Measurements from ENCODE around the gene PPP1R3A.

The PPP1R3A gene

DNA sequence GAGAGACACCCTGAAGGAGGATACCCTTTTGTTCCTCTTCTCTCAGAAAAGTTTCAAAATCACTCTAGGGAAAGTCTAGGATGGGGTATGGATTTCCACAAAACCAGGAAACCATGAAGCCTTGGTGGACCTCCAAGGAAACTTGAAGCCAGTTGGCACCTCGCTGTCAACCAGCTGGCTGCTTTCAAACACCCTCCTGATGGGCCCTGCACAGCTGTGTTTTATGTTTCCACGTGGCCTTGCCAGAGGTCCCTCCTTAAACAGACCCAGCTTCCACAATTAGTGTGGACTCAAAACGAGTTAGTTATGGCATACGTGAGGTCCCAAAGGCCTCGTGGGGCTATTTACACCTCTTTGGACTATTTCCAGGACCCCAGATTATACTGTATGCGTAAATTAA, 5.9 kb downstream of the PPP1R3A start:
- no peaks in the 10 kb centered on the region for H3K36me3 Mint-ChIP-seq
- no peak overlapping the region for H3K4me3 Mint-ChIP-seq

GRCh38 chr7:113907617-113908016, 11.2 kb downstream of the PPP1R3A start:
- H3K4me3 Mint-ChIP-seq: no peak overlapping the region
- H3K4me1 Mint-ChIP-seq (ENCODE audit: low read depth): no peaks in the 10 kb centered on the region
- H3K27me3 Mint-ChIP-seq: no peaks in the 10 kb centered on the region
- no peak overlapping the region for H3K27ac Mint-ChIP-seq
- peaks cover 3% of the 10 kb centered on the region for H3K9me3 Mint-ChIP-seq (ENCODE audit: low read depth)
- H3K36me3 Mint-ChIP-seq: no peaks in the 10 kb centered on the region

More for the DNA sequence above, 5.9 kb downstream of the PPP1R3A start:
- Mint-ChIP-seq H3K4me1 (ENCODE audit: low read depth) (no peaks in the 10 kb centered on the region), H3K27ac (no peak overlapping the region), H3K27me3 (no peaks in the 10 kb centered on the region), H3K9me3 (ENCODE audit: low read depth) (peaks cover 3% of the 10 kb centered on the region)

DNA sequence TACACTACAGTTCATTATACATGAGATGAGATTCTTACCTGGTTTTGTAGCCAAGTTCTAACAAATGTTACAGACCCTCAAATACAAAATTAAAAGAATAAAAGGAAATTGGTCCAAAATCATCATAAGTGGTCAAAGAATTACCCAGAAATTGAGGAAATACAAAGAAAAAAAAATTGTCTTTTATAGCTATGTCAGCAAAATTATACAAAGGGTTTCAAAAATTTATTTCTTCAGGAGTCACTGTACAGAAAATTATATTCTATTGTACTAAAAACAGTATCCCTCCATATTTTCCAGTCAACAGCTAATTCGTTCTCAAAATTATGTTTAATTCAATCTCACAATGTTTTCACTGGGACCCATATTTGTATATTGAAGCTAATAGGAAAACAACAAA, 14.3 kb downstream of the PPP1R3A start:
- Mint-ChIP-seq H3K36me3 (no peaks in the 10 kb centered on the region), H3K9me3 (ENCODE audit: low read depth) (no peaks in the 10 kb centered on the region), H3K27me3 (no peaks in the 10 kb centered on the region), H3K4me3 (no peak overlapping the region), H3K4me1 (ENCODE audit: low read depth) (no peaks in the 10 kb centered on the region), H3K27ac (no peak overlapping the region)

GRCh38 chr7:113892818-113893217, 26.0 kb downstream of the PPP1R3A start:
- no peak overlapping the region for H3K4me3 Mint-ChIP-seq
- no peak overlapping the region for H3K27ac Mint-ChIP-seq
- no peaks in the 10 kb centered on the region for H3K36me3 Mint-ChIP-seq
- no peaks in the 10 kb centered on the region for H3K27me3 Mint-ChIP-seq
- no peaks in the 10 kb centered on the region for H3K4me1 Mint-ChIP-seq (ENCODE audit: low read depth)
- H3K9me3 Mint-ChIP-seq (ENCODE audit: low read depth): no peaks in the 10 kb centered on the region

DNA sequence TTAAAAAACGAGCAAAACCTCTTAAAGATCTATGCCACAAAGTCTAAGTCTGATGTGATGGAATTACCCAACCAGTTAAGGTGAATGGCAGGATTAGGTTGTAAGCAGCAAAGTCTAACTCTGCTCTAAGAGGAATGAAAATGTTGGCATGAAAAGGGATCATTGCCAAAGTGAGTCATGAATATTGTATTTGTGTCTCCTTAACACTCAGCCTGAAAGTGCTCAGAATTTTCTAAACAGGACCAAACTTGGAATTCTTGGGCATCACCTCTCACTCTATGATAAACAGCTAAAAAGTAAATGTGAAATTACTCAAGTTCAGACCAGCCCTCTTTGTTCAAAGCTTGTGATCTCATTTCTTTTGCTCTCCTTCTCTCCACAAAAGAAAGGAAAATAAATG, 27.0 kb downstream of the PPP1R3A start:
- Mint-ChIP-seq H3K9me3 (ENCODE audit: low read depth) (no peaks in the 10 kb centered on the region), H3K36me3 (no peaks in the 10 kb centered on the region), H3K4me1 (ENCODE audit: low read depth) (no peaks in the 10 kb centered on the region), H3K4me3 (no peak overlapping the region), H3K27me3 (no peaks in the 10 kb centered on the region), H3K27ac (no peak overlapping the region)

- no peak overlapping the region for H3K4me3 Mint-ChIP-seq
- no peaks in the 10 kb centered on the region for H3K36me3 Mint-ChIP-seq
- H3K27me3 Mint-ChIP-seq: no peaks in the 10 kb centered on the region
- H3K4me1 Mint-ChIP-seq (ENCODE audit: low read depth): no peaks in the 10 kb centered on the region
- H3K9me3 Mint-ChIP-seq (ENCODE audit: low read depth): no peaks in the 10 kb centered on the region
- H3K27ac Mint-ChIP-seq: no peak overlapping the region
These were observed 27.8 kb downstream of the PPP1R3A start for GRCh38 chr7:113891031-113891350.

DNA sequence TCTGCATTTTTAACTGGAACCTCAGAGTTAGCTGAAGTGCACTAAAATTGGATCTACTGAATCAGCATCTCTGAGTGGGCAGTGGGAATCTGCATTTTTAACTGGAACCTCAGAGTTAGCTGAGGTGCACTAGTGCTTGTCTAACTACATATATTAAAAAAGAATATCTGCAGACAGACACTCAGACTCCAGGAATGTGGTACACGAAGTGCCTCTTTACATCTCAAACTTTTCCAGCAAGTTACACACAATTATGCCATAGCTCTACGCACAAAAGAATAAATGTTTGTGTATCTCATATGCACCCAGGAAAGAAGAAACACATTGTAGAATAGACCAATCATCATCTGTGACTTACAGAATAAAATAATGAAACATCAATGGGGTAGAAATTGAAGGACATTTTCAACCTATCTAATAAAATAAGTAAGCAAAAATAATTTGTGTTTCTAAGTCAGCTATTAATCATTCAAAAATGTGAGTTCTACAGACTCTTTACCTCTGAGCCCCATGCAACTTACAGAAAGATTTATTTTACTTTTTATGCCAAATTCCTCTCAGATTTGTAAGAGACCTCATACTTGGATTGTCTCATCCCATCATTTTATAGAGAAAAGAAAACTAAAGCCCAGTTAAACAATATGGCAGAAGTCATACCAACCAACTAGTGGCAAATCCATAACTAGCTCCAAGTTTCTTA, 28.3 kb downstream of the PPP1R3A start:
- Mint-ChIP-seq H3K4me3 (no peak overlapping the region), H3K27me3 (no peaks in the 10 kb centered on the region), H3K27ac (no peak overlapping the region), H3K4me1 (ENCODE audit: low read depth) (no peaks in the 10 kb centered on the region), H3K9me3 (ENCODE audit: low read depth) (no peaks in the 10 kb centered on the region), H3K36me3 (no peaks in the 10 kb centered on the region)

GRCh38 chr7:113883096-113883495, 35.7 kb downstream of the PPP1R3A start:
- no peaks in the 10 kb centered on the region for H3K4me1 Mint-ChIP-seq (ENCODE audit: low read depth)
- no peak overlapping the region for H3K4me3 Mint-ChIP-seq
- H3K36me3 Mint-ChIP-seq: no peaks in the 10 kb centered on the region
- H3K9me3 Mint-ChIP-seq (ENCODE audit: low read depth): peaks cover 3% of the 10 kb centered on the region
- no peak overlapping the region for H3K27ac Mint-ChIP-seq
- H3K27me3 Mint-ChIP-seq: no peaks in the 10 kb centered on the region

- peaks cover 3% of the 10 kb centered on the region for H3K9me3 Mint-ChIP-seq (ENCODE audit: low read depth)
- no peaks in the 10 kb centered on the region for H3K4me1 Mint-ChIP-seq (ENCODE audit: low read depth)
- no peaks in the 10 kb centered on the region for H3K36me3 Mint-ChIP-seq
- H3K4me3 Mint-ChIP-seq: no peak overlapping the region
- no peaks in the 10 kb centered on the region for H3K27me3 Mint-ChIP-seq
- no peak overlapping the region for H3K27ac Mint-ChIP-seq
These were observed 38.2 kb downstream of the PPP1R3A start for GRCh38 chr7:113880559-113880958.

- peaks cover 3% of the 10 kb centered on the region for H3K9me3 Mint-ChIP-seq (ENCODE audit: low read depth)
- no peak overlapping the region for H3K4me3 Mint-ChIP-seq
- no peaks in the 10 kb centered on the region for H3K36me3 Mint-ChIP-seq
- no peaks in the 10 kb centered on the region for H3K27me3 Mint-ChIP-seq
- H3K4me1 Mint-ChIP-seq (ENCODE audit: low read depth): no peaks in the 10 kb centered on the region
- H3K27ac Mint-ChIP-seq: no peak overlapping the region
These were observed 40.3 kb downstream of the PPP1R3A start for GRCh38 chr7:113878394-113878992.

- Mint-ChIP-seq H3K4me1 (ENCODE audit: low read depth) (no peaks in the 10 kb centered on the region), H3K27me3 (no peaks in the 10 kb centered on the region), H3K4me3 (no peak overlapping the region), H3K36me3 (no peaks in the 10 kb centered on the region), H3K27ac (no peak overlapping the region), H3K9me3 (ENCODE audit: low read depth) (peaks cover 10% of the 10 kb centered on the region)
These were observed 43.6 kb downstream of the PPP1R3A start for GRCh38 chr7:113875224-113875623.

- Mint-ChIP-seq H3K4me3 (no peak overlapping the region), H3K4me1 (ENCODE audit: low read depth) (no peaks in the 10 kb centered on the region), H3K36me3 (no peaks in the 10 kb centered on the region), H3K27me3 (no peaks in the 10 kb centered on the region), H3K27ac (no peak overlapping the region), H3K9me3 (ENCODE audit: low read depth) (peaks cover 7% of the 10 kb centered on the region)
These were observed 45.2 kb downstream of the PPP1R3A start for GRCh38 chr7:113873554-113874151.

GRCh38 chr7:113872981-113873380, 45.8 kb downstream of the PPP1R3A start:
- Mint-ChIP-seq H3K27ac (no peak overlapping the region), H3K4me3 (no peak overlapping the region), H3K4me1 (ENCODE audit: low read depth) (no peaks in the 10 kb centered on the region), H3K36me3 (no peaks in the 10 kb centered on the region), H3K27me3 (no peaks in the 10 kb centered on the region), H3K9me3 (ENCODE audit: low read depth) (peaks cover 7% of the 10 kb centered on the region)

DNA sequence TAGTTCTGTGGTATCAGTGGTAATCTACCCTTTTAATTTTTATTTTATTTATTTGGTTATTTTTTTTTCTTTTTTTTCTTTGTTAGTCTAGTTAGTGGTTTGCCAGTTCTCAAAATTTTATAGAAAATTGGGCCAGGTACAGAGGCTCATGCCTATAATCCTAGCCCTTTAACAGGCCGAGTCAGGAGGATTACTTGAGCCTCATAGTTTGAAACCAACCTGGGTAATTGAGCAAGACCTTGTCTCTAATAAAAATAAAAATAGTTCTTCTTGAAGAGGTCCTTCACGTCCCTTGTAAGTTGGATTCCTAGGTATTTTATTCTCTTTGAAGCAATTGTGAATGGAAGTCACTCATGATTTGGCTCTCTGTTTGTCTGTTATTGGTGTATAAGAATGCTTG, 51.5 kb downstream of the PPP1R3A start:
- Mint-ChIP-seq H3K36me3 (no peaks in the 10 kb centered on the region), H3K27ac (no peak overlapping the region), H3K27me3 (no peaks in the 10 kb centered on the region), H3K4me3 (no peak overlapping the region), H3K4me1 (ENCODE audit: low read depth) (no peaks in the 10 kb centered on the region), H3K9me3 (ENCODE audit: low read depth) (peaks cover 10% of the 10 kb centered on the region)

GRCh38 chr7:113856010-113856409, 62.8 kb downstream of the PPP1R3A start:
- no peak overlapping the region for H3K4me3 Mint-ChIP-seq
- no peaks in the 10 kb centered on the region for H3K27me3 Mint-ChIP-seq
- H3K36me3 Mint-ChIP-seq: no peaks in the 10 kb centered on the region
- no peak overlapping the region for H3K27ac Mint-ChIP-seq
- H3K9me3 Mint-ChIP-seq (ENCODE audit: low read depth): peaks cover 10% of the 10 kb centered on the region
- no peaks in the 10 kb centered on the region for H3K4me1 Mint-ChIP-seq (ENCODE audit: low read depth)

DNA sequence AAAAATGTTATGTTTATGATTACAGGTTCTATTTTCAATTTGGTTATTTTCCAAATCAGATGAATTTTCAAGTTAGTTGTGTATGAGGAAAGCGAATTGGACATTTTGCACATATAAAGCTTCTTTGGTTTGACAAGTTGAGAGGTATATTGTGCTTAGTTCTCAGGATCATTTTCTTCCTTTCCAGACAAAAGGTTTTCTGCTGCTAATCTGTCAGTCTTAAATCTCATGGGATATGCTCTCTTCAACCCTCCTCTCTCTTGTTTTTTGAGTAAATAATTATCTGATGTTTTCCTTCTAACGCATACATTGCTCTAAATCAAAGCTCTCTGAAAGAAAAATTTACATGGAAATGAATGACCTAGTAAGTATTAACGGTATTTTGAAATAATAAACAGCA, 77.9 kb downstream of the PPP1R3A start:
- H3K9me3 Mint-ChIP-seq (ENCODE audit: low read depth): peaks cover 4% of the 10 kb centered on the region
- H3K27ac Mint-ChIP-seq: no peak overlapping the region
- H3K27me3 Mint-ChIP-seq: no peaks in the 10 kb centered on the region
- H3K4me3 Mint-ChIP-seq: no peak overlapping the region
- H3K36me3 Mint-ChIP-seq: no peaks in the 10 kb centered on the region
- H3K4me1 Mint-ChIP-seq (ENCODE audit: low read depth): no peaks in the 10 kb centered on the region
